Astrocyte (in vitro differentiated cells and primary cell): ENCODE measurements around the gene GUSB.

Source experiments
- EZH2 ChIP-seq: IDR thresholded peaks from 2 replicates; pipeline ENCODE4 v1.6.1; 2012; ENCODE audit warnings: mild to moderate bottlenecking, low read length, inconsistent platforms; ENCODE audit not compliant: insufficient read depth
- TF ChIP-seq, protein P1 (sequence below): IDR thresholded peaks from 2 replicates; pipeline ENCODE4 v1.5.1; 2011; ENCODE audit warnings: low read depth, mild to moderate bottlenecking, inconsistent platforms, low read length, moderate library complexity; ENCODE audit not compliant: insufficient read depth

DNA sequence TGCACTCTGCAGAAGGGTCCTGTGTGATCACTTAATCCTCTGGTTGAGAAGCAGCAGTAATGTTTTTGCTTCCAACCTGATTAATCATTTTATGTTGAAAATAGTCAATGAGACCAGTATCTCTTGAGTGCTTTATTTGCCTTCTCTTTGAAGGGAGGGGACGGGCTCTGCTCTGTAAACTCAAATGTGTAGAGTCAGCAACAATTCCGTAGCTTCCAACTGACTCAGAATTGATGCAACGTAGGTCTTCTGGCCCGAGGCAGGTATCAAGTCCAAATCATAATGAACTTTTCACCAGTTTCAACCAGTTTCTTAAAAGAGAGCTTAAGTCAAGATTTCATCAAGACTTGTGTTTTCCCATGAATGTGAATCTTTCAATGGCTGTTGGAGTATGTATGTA, 26.3 kb downstream of the GUSB start:
- TF ChIP-seq, protein P1, sequence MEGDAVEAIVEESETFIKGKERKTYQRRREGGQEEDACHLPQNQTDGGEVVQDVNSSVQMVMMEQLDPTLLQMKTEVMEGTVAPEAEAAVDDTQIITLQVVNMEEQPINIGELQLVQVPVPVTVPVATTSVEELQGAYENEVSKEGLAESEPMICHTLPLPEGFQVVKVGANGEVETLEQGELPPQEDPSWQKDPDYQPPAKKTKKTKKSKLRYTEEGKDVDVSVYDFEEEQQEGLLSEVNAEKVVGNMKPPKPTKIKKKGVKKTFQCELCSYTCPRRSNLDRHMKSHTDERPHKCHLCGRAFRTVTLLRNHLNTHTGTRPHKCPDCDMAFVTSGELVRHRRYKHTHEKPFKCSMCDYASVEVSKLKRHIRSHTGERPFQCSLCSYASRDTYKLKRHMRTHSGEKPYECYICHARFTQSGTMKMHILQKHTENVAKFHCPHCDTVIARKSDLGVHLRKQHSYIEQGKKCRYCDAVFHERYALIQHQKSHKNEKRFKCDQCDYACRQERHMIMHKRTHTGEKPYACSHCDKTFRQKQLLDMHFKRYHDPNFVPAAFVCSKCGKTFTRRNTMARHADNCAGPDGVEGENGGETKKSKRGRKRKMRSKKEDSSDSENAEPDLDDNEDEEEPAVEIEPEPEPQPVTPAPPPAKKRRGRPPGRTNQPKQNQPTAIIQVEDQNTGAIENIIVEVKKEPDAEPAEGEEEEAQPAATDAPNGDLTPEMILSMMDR = no peak
- no peak for TF ChIP-seq EZH2
